ENCODE data around the gene LRMDA.
"Not testable (repeated sequence)": the region's sequence is repeated elsewhere in the genome, so short reads cannot be mapped to it uniquely, and the experiment has no call there.

DNA sequence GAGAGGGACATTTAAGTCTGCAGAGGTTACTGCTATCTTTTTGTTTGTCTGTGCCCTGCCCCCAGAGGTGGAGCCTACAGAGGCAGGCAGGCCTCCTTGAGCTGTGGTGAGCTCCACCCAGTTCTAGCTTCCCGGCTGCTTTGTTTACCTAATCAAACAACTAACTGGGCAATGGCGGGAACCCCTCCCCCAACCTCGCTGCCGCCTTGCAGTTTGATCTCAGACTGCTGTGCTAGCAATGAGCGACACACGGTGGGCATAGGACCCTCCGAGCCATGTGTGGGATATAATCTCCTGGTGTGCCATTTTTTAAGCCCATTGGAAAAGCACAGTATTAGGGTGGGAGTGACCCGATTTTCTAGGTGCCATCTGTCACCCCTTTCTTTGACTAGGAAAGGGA is 716.8 kb downstream of the LRMDA start:
- not testable (repeated sequence) for TF ChIP-seq EP300 (IDR thresholded peaks at IDR 0.05; ENCODE audit: borderline replicate concordance in 1 of 2, low read depth in 2 of 2, low read length in 2 of 2); POU5F1 (IDR thresholded peaks at IDR 0.05; ENCODE audit: low read depth, low read length); RBBP5 (IDR thresholded peaks at IDR 0.05; ENCODE audit: borderline replicate concordance, low read depth, low read length); SUZ12 (IDR thresholded peaks at IDR 0.05; ENCODE audit: low read length); ZNF274 (IDR thresholded peaks at IDR 0.05; ENCODE audit: borderline replicate concordance, extremely low read depth, low read length); POLR2AphosphoS5 (IDR thresholded peaks at IDR 0.05; ENCODE audit: low read depth, low read length)
- TF ChIP-seq, protein P1, sequence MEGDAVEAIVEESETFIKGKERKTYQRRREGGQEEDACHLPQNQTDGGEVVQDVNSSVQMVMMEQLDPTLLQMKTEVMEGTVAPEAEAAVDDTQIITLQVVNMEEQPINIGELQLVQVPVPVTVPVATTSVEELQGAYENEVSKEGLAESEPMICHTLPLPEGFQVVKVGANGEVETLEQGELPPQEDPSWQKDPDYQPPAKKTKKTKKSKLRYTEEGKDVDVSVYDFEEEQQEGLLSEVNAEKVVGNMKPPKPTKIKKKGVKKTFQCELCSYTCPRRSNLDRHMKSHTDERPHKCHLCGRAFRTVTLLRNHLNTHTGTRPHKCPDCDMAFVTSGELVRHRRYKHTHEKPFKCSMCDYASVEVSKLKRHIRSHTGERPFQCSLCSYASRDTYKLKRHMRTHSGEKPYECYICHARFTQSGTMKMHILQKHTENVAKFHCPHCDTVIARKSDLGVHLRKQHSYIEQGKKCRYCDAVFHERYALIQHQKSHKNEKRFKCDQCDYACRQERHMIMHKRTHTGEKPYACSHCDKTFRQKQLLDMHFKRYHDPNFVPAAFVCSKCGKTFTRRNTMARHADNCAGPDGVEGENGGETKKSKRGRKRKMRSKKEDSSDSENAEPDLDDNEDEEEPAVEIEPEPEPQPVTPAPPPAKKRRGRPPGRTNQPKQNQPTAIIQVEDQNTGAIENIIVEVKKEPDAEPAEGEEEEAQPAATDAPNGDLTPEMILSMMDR (IDR thresholded peaks at IDR 0.05; ENCODE audit: control extremely low read depth in 1 of 3, insufficient read depth in 1 of 3, low read depth in 1 of 3, low read length in 3 of 3): not testable (repeated sequence)
